GM12873 (cell line): ENCODE data around the gene TTC34.

ENCODE experiments used
- CTCF ChIP-seq: IDR thresholded peaks from 2 replicates; pipeline ENCODE4 v1.5.1; 2012; ENCODE audit warnings: low read depth, mild to moderate bottlenecking, moderate library complexity, low read length, control low read depth; ENCODE audit not compliant: insufficient read depth; ENCODE audit errors: missing control alignments

The TTC34 gene

GRCh38 chr1:2633936-2634491 is 167.5 kb downstream of the TTC34 start:
- TF ChIP-seq CTCF, result no peak

GRCh38 chr1:2633366-2633935 is 168.0 kb downstream of the TTC34 start:
- TF ChIP-seq CTCF, result no peak

GRCh38 chr1:2632561-2633361 is 168.7 kb downstream of the TTC34 start, which contains the start of gene MMEL1:
Gene MMEL1 (minus strand): TSS chr1:2633016. CDS start chr1:2629484, 3,532 bp downstream.
- no peak for TF ChIP-seq CTCF

GRCh38 chr1:2632051-2632430 is 169.5 kb downstream of the TTC34 start:
- TF ChIP-seq CTCF, result no peak

- TF ChIP-seq CTCF, result no peak
Measured at GRCh38 chr1:2631136-2632050, 170.1 kb downstream of the TTC34 start.

- TF ChIP-seq CTCF, result no peak
Measured at GRCh38 chr1:2630498-2631135, 170.9 kb downstream of the TTC34 start.
